HL-60 (cell line): Measurements from ENCODE around the gene CCDC187.

Source experiments
- POLR2AphosphoS5 ChIP-seq: IDR thresholded peaks from 2 replicates; pipeline ENCODE4 v1.6.1; 2012; ENCODE audit warnings: low read depth
- REST ChIP-seq: IDR thresholded peaks from 2 replicates; pipeline ENCODE4 v1.6.1; 2012; ENCODE audit warnings: low read depth; ENCODE audit not compliant: insufficient replicate concordance

- TF ChIP-seq POLR2AphosphoS5: no peak
- TF ChIP-seq REST: no peak
Observed at GRCh38 chr9:136268735-136269134, 35.2 kb downstream of the CCDC187 start.
